NCI-H446 (cell line): ENCODE data around the gene ITGA3.
"Not testable (repeated sequence)": the region's sequence is repeated elsewhere in the genome, so short reads cannot be mapped to it uniquely, and the experiment has no call there.

Experiments
- DNase-seq, 2 experiments: peaks; one replicate each; lab custom pipeline; 2025; lab: John Stamatoyannopoulos, UW

The ITGA3 gene

DNA sequence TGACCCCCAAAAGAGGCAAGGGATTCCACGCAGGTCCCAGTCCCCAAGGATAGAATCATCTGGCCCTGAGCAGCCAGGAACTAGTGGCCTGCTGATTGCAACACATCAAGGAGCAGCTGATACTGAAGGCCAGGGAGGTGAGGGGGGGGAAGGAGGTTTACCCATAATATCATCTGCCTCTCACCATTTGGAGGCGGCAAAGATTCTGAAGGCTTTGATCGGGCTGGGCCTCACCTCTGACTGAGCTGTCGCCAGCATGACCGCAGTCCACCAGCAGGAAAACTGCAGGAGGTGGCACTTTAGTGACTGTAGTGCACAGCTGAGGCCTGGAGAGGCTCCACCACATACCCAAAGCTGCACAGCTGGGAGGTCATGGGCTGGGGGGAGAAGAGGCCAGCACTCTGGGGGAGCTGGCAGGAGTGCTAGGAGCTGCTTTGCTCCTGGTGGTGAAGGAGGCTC lies 20.5 kb upstream of the ITGA3 start:
- no peak for DNase-seq

DNA sequence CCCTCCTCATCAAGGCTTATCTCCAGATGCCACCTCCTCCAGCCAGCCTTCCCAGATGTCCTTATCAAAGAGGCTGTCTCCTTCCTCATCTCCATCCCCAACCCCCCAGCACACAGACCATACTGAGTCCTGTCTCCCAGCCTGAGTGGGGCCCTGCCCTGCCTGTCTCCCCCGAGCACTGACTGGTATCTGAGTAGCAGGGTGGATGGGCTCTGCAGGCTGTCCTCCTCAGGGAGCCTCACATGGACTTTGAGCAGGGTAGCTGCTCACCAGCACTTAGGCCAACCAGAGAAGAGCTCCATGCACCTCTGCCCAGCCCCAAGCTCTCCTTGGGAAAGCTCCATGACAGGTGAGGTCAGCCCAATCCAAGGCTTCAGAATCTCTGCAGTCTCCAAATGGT lies 20.0 kb upstream of the ITGA3 start:
- no peak for DNase-seq

DNA sequence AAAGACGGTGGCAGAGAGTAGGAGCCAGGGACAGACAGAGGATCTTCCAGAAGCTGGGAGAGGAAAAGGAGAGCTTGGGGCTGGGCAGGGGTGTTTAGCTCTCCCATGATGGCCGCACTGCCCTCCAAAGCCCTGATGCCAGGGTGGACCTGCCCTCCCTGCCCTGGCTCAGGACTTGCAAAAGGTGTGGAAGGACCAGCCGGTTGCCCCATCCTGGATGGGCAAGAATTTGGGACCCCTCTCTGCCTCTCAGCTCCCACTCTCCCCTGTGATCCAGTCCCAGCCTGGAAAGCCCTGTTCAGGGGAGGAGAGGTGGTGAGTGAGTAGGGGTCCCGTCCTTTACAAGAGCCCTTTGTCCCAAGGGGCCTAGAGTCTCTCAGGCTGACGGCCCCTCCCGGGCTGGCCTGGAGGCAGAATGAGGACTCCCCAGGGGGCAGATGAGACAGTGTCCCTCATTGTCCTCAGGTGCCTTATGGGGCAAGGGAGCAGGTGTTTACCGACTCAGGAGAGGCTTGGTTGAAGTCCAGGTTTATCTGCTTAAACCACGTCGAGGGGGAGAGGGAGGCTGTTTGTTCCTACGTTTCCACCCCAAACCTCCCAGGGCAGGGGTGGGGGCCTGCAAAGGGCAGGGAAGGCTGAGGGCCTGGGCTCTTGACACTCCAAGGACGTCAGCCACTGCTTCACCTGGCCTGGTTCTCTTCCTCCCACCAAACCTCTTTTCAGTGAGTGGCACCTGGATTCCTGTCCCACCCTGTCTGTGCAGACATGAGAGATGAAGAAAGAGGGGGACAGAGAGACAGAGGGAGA lies 19.3 kb upstream of the ITGA3 start:
- DNase-seq = no peak

DNA sequence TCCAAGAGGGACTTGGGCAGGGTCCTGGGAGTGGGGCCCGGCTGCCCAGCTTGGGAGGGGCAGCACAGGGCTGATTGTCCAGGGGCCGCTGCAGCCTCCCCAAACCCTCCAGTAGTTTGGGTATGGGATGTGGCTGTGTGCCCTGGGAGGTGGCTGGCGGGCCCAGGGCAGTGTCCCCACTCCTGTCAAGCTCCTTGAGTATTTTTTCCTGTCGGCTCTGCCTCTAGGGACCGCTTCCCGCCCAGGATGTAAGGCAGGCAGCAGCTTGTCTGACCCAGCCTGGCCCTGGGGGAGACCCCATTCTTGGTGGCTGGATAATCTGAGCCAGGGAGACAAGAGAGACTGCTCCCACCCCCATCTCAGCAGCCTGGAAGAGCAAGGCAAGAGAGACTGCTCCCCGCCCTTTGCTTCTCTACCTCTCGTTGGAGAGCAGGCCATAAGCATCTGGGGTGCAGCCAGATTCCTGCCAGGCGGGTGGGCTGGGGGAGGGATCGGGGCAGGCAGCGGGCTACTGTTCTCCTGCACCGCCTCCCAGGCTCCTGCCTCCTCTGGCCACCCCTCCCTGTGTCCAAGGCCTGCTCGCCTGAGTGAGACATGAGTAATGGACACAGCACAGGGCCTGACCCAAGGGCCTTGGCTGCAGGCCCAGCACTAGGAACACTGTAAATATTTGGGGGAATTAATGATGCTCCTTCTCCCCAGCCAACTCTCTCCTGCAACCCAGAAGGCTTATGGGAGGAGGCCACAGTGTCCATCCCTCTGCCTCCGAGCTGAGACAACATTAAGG lies 18.4 kb upstream of the ITGA3 start:
- no peak for DNase-seq

DNA sequence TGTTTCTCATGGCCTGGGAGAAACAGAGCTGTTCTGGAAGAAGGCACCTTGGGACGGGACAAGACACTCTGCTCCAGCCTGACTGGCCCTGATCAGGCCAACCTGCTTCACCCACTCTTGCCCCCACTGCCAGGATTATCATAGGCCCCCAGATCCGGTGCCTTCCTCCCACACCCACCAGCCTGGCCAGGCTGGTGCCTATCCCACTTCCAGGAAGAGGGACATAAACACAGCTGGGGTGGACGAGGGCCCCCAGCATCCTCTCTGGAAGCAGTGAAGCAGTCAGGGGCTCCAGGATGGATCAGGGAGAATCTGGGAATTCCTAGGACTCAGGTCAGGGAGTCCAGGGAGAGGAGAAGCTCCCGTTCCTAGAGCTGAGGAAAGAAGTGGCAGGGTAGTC lies 16.9 kb upstream of the ITGA3 start:
- DNase-seq = no peak

DNA sequence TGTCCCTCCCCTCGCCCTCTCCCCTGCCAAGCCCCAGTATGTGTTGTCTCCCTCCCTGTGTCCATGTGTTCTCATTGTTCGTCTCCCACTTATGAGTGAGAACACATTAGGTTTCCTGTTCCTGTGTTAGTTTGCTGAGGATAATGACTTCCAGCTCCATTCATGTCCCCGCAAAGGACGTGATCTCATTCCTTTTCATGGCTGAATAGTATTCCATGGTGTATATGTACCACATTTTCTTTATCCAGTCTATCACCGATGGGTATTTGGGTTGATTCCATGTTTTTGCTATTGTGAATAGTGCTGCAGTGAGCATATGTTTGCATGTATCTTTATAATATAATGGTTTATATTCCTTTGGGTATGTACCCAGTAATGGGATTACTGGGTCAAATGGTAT lies 15.4 kb upstream of the ITGA3 start:
- not testable (repeated sequence) for DNase-seq

DNA sequence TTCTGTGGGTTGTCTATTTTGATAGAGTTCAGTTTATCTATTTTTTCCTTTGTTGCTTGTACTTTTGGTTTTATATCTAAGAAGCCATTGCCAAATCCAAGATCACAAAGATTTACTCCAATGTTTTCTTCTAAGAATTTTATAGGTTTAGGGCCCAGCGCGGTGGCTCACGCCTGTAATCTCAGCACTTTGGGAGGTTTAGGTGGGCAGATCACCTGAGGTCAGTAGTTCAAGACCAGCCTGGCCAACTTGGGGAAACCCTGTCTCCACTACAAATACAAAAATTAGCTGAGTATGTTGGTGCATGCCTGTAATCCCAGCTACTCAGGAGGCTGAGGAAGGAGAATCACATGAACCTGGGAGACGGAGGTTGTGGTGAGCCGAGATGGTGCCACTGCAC lies 13.7 kb upstream of the ITGA3 start:
- no peak for DNase-seq

DNA sequence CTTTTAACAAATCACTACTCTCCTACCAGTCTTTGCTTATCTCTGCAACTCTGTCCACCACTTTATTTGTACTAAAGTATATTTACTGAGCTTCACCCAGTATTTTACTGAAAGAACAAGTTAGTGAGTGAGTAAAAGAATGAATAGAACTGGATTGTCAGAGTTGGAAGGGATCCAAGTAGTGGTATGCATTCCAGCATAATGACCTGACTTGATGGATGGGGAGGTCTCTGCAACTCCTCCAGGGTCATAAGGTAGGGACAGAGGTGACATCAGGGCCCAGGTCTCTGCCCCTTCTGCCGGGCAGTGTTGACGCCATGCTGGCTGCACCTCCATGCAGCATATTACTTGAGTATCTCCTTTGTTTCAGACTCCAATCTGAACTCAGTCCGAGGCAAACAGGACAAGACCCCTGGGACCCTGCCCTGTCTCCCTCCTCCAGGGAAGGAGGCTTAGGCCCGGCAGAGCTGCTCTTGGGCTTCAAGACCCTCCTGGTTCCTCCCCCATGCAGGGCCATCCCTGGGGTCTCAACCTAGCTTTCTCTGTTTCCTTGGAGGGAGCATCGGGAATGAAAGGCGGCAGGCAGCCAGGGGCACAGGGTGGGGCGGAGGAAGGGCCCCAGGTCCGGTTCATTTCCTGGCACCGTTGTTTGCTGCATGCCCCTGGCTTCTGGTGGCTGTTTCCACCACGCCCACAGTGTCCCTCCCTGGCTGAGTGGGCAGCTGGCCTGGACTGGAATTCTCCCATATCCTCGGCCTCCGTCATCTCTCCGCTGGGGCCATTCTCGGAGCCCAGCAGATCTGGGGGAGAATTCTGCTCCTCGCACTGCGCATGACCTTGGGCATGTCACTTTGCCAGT lies 12.4 kb upstream of the ITGA3 start:
- DNase-seq = no peak

DNA sequence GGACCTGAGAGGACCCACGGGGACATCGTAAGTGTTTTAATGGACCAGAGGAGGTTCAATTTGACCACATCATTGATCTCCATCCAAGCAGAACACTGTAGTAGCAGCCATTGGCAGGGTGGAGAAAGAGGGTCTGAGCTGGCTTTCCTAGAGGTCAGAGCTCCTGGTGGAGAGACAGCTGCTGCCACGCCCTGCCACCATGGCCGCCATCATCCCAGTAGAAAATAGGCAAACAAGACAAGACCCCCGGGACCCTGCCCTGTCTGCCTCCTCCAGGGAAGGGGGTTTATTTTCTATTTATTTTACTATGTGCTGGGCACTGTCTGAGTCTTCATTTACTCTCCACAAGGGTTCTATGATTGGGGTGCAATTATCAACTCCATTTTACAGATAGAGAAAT lies 11.4 kb upstream of the ITGA3 start:
- DNase-seq = no peak

DNA sequence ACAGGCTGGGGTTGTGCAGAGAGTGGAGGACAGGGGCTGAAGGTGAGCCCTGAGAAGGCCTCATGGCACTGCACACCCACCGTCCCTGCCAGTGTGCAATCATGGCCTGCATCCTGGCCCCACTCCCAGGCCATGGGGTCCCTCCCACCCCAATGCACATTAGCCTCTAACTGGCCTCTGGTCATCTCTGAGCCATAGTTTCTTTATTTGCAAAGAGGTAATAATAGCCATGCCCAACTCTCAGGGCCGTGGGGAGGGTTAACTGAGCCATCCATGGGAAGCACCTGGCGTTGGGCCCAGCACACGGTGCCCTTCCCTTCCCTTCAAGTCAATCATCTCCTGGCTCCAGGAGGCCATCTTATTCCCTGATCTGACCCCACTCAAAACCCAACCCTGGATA lies 10.8 kb upstream of the ITGA3 start:
- DNase-seq = no peak

DNA sequence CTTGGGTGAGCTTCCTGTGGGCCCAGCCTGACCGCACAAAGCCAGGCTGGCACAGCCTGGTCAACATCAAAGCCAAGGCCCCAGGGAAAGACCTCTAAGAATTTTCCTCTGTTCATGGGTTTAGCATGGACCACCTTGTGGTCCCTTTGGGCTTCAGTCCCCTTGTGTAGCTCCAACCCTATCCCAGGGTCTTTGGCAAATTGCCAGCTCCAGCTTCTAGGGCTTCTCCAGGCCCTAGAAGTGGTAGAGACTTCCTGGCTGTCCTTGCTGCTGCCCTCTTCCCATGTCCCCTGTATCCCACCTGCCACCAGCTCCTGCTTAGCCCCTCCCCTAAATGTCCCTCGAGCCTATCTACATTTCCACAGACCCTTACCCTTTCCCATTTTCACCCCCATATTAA lies 9.7 kb upstream of the ITGA3 start:
- no peak for DNase-seq

DNA sequence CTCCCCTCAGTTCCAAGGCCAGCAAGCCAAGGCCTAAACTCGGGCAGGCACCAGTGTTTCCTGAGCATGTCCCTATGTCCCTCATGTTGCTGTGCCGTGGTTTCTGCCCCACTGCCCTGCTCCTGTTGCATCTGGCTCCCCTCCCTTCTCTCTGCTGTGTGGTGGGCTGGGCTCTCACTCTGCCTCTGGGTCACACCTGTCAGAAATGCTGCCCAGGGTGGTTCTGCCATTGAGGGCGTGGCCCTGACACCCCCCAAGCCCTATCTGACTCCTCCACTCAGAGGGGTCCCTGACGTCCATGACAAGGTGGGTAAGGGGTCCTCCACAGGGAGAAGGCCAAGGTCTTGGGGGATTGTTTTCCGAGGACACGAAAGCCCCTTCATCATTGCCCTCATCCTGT lies 9.2 kb upstream of the ITGA3 start:
- no peak for DNase-seq

DNA sequence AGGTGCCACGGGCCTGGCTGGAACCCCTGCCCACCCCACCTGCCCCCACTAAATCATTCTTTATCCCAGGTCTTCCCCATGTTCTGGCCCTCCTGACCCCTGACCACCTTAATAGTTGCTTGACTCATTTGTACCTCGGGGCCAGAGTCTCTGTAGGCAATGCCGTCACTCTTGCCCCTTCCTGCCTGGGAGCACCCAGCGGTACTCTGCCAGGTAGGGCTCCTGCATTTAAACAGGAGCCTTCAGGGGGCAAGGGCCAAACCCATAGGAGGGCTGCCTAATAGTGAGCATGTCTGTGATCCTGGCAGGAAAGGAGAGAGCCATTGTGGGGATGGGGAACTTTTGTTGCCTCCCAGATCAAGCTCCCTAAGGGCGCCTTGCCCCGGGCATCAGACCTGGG lies 8.8 kb upstream of the ITGA3 start:
- DNase-seq = no peak

DNA sequence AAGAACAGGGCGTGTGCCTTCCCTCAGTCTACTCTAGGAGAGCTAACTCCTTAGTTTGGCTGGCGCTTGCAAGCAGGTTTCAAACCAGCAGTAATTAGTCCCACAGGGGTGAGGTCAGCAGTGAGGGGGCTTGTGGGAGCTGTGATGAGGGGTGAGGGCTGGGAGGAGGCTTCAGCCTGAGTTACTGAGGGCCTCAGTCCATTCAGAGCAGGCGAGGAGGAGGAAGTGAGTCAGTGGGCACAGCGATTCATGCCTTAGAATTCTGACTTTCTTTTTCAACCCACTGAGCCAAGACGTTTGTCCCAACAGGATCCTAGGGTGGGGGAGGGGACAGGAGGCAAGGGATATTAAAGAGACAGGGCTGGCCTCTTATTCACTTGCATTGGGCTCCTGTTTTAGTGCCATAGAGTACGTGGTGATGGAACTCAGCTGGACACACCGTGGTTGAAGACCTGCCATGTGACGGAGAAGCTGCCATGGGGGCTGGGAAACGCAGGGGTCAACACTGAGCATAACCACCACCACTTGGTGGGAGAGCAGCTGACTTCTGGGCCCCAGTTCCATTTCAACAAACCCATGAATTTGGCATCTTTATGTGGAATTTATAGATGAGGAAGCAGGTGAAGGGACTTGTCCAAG lies 8.3 kb upstream of the ITGA3 start:
- no peak for DNase-seq

DNA sequence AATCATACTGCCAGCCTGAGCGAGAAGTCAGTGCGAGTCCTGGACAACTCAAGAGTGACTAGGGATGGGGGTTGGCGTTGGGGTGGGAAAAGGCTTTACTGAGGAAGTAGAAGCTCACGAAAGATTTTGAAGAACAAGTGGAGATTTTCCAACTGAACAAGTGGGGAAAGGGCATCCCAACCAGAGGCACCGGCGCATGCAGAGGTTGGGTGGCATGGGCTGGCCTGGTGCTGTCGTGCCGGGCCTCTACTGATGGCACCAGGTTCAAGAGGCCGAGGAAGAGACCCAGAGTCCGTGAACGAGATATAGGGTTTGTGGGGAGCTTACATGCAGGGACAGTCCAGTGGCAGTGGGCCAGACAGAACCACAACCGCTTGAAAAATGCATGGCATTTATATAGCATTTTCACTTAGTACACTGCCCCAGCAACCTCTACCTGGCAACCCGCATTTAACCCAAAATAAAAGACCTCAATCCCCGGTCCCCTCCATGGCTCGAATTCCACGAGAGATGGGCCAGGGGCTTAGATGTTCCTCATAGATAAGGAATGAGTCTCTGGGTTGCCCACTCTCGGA lies 7.7 kb upstream of the ITGA3 start:
- DNase-seq = no peak

DNA sequence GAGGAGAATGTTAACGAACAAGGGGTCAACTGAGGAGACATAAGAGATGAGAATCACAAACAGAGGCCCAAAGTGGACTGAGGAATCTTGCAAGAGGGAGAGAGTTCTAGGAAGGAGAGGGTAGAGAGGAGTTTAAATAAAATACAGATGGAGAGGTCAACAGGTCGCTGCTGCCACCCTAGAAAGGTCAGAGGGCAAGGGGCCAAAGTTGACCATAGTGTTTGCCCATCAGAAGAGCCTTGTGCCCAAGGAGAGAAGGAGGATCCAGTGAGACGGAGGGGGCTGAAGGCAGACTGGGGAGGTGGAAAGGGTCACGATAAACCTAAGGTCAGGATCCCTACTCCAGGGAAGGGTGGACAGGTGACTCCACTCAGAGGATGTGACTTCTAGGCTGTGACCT lies 6.9 kb upstream of the ITGA3 start:
- no peak for DNase-seq

DNA sequence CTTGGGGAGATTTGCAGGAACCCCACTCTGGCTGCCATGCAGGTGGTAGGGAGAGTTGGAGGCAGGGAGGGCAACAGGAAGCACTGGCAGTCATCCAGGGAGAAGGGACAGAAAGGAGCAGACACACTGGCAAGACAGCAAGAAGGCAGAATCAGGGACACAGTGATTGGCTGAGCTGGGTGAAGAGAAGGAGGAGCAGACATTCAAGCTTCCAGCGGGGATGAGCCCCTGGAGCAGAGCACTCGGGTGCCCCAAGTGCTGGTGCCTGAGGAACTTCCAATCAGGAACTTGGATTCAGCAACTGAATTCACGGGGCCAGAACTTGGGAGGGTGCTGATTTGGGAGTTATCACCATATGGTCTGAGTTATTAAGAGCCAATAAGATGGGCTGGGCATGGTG lies 6.3 kb upstream of the ITGA3 start:
- DNase-seq = no peak

DNA sequence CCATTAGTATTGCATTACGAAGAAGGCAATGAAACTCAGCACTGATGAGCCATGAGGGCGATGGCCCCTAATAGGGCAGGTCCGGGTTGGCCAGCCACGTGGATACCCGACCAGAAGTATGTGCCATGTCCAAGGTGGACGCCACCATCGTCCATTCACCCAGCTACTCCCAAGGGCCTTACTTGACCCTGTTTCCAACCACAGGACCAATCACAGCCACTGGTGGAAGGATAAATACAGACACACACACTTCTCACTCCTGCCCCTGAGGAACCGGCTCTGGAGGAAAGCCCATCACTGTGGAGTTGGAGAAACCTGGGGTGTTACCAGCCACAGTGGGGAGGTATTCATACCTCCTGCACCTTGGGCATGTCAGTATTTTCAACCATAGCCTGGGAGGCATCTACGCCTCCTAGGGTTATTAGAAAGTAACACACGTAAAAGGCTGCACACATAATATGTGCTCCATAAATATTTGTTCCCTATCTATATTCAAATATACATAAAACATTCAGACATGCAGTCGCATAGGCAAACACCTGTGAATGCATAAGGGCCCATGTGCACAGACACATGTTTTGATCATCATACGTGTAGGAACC lies 5.4 kb upstream of the ITGA3 start:
- DNase-seq = no peak

DNA sequence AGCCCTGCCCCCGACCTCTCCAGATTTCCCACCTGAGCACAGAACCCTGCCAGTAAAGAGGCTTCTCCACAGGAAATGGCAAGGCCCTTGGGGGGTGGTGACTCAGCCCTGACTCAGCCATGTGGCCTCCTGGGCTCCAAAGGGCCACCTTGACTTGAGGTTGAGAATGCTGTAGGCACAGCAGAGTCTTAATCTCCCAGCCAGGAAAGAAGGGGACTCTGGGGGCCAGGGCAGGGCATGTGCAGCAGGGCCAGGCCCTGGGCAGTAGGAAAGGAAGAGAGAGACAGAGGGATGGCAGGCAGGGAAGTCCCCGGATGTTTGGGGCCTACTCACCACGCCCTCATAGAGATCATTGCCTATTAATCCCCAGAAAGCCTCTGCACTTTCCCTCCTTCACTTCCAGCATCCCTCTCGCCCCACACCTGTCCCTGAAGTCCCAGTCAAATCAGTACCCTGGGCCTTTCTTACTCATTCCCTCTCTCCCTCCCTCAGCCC lies 4.8 kb upstream of the ITGA3 start:
- no peak for DNase-seq

DNA sequence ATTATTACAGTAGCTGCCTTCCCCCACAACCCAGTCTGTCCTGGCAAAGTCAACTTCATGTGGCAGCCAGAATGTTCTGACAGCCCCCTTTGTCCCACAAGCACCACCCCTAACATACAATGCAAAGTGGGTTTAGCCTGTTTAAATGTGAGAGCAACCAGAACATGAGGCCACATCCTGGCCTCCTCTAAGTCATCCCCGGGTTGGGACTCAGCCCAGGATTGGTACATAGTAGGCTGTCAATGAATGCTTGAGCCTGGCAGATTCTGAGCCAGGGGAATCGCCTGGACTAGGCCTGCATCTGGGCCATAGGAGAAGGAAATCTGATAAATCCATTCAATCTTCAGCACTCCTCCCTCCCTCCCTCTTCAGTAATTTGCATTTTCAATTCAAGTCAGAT lies 4.3 kb upstream of the ITGA3 start:
- no peak for DNase-seq

DNA sequence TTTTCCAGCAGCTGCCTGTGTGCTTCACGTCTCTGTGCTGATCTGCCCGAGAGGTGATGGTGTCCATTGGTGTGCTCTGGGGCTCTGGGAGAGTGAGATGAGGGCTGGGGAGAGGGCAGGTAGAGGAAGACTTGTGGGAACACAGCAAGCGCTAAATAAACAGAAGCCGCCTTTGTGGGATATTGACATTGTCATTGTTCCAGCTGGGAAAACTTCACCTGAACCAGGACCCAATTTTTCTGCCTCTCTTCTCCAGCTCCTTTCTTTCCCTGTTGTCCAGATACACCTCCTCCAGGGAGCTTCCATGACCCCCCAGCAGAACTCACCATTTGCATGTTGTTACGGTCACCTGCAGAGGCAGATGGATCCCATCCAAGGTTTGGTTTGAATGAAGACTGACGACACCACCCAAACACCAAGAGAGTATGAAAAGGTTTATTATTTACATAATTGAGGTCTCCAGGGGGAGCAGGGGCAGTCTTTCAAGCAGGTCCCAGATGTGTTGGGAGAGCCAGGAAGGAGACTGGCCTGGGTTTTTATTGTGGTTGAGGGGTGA lies 3.6 kb upstream of the ITGA3 start:
- DNase-seq = no peak
